IPS DF 6.9 (cell line): Measurements from ENCODE around the gene AIFM3.
"Not testable (repeated sequence)": the region's sequence is repeated elsewhere in the genome, so short reads cannot be mapped to it uniquely, and the experiment has no call there.

Experiments used
- DNase-seq: peaks from one replicate; pipeline ENCODE4 v3.0.0-alpha.2; 2013; ENCODE audit warnings: low read depth, low spot score
- H3K27ac ChIP-seq: one replicate; pipeline ENCODE4 v1.5.1; 2013; ENCODE audit warnings: low read length, control low read depth
- H3K27me3 ChIP-seq: 2 replicates; pipeline ENCODE4 v1.6.1; 2013; ENCODE audit warnings: mild to moderate bottlenecking, low read length; ENCODE audit not compliant: control insufficient read depth, insufficient read depth
- H3K36me3 ChIP-seq: 2 replicates; pipeline ENCODE4 v1.6.1; 2013; ENCODE audit warnings: low read length; ENCODE audit not compliant: control insufficient read depth, insufficient read depth
- H3K4me1 ChIP-seq: 2 replicates; pipeline ENCODE4 v1.6.1; 2013; ENCODE audit warnings: low read length; ENCODE audit not compliant: control insufficient read depth, insufficient read depth
- H3K4me3 ChIP-seq: 2 replicates; pipeline ENCODE4 v1.5.1; 2013; ENCODE audit warnings: mild to moderate bottlenecking, low read length
- H3K9me3 ChIP-seq: 2 replicates; pipeline ENCODE4 v1.6.1; 2013; ENCODE audit warnings: low read length, inconsistent platforms; ENCODE audit not compliant: control insufficient read depth, insufficient read depth
- WGBS: extraction: QIAGEN DNeasy Blood & Tissue Kit; methylation state at CpG from one replicate; pipeline ENCODE4 v1.1.7; 2013; ENCODE audit warnings: mixed read lengths, missing lambda C conversion rate; ENCODE audit not compliant: insufficient read length, insufficient coverage; 5-methylcytosine and 5-hydroxymethylcytosine counted together

AIFM3 gene

GRCh38 chr22:20930435-20930834 lies 36.6 kb upstream of the AIFM3 start:
- not testable (repeated sequence) for H3K9me3 ChIP-seq, DNase-seq, H3K4me1 ChIP-seq, H3K36me3 ChIP-seq, H3K27me3 ChIP-seq, H3K27ac ChIP-seq, H3K4me3 ChIP-seq
- WGBS: no CpG with 5 or more reads among the region's 12 CpGs

GRCh38 chr22:20931126-20931654 lies 35.9 kb upstream of the AIFM3 start:
- Histone ChIP-seq H3K9me3 (no peaks in the 10 kb centered on the region), H3K27me3 (no peaks in the 10 kb centered on the region), H3K27ac (no peak overlapping the region), H3K4me1 (0 out of 2 replicates have a peak, but pooled peaks cover 1% of the 10 kb centered on the region), H3K4me3 (no peak overlapping the region), H3K36me3 (no peaks in the 10 kb centered on the region)
- no peak for DNase-seq
- no CpG with 5 or more reads among the region's 4 CpGs for WGBS

GRCh38 chr22:20933910-20934309 lies 33.1 kb upstream of the AIFM3 start:
- WGBS: no CpG with 5 or more reads among the region's 7 CpGs
- no peak for DNase-seq
- no peaks in the 10 kb centered on the region for H3K27me3 ChIP-seq
- H3K27ac ChIP-seq: no peak overlapping the region
- no peak overlapping the region for H3K4me3 ChIP-seq
- no peaks in the 10 kb centered on the region for H3K9me3 ChIP-seq
- H3K36me3 ChIP-seq: peaks cover 3% of the 10 kb centered on the region
- H3K4me1 ChIP-seq: 0 out of 2 replicates have a peak, but pooled peaks cover 1% of the 10 kb centered on the region

- not testable (repeated sequence) for H3K4me1 ChIP-seq, H3K36me3 ChIP-seq, H3K9me3 ChIP-seq, H3K27me3 ChIP-seq, DNase-seq, H3K4me3 ChIP-seq, H3K27ac ChIP-seq
- no CpG with 5 or more reads among the region's 9 CpGs for WGBS
These were observed 32.0 kb upstream of the AIFM3 start for GRCh38 chr22:20935049-20935448.

GRCh38 chr22:20935780-20936539 lies 31.1 kb upstream of the AIFM3 start:
- H3K36me3 ChIP-seq, H3K4me1 ChIP-seq, H3K27ac ChIP-seq, DNase-seq, H3K4me3 ChIP-seq, H3K27me3 ChIP-seq, H3K9me3 ChIP-seq: not testable (repeated sequence)
- WGBS: no CpG with 5 or more reads among the region's 11 CpGs

- Histone ChIP-seq H3K9me3 (no peaks in the 10 kb centered on the region), H3K27ac (no peak overlapping the region), H3K27me3 (no peaks in the 10 kb centered on the region), H3K4me3 (no peak overlapping the region), H3K36me3 (peaks cover 3% of the 10 kb centered on the region), H3K4me1 (0 out of 2 replicates have a peak, but pooled peaks cover 1% of the 10 kb centered on the region)
- no peak for DNase-seq
- no CpG with 5 or more reads among the region's 12 CpGs for WGBS
These were observed 29.8 kb upstream of the AIFM3 start for GRCh38 chr22:20937031-20937793.

GRCh38 chr22:20937794-20938671 lies 29.0 kb upstream of the AIFM3 start:
- Histone ChIP-seq H3K4me3 (no peak overlapping the region), H3K9me3 (no peaks in the 10 kb centered on the region), H3K27ac (no peak overlapping the region), H3K27me3 (no peaks in the 10 kb centered on the region), H3K36me3 (peaks cover 3% of the 10 kb centered on the region), H3K4me1 (0 out of 2 replicates have a peak, but pooled peaks cover 1% of the 10 kb centered on the region)
- DNase-seq: no peak
- WGBS: no CpG with 5 or more reads among the region's 8 CpGs

GRCh38 chr22:20939457-20940185 lies 27.4 kb upstream of the AIFM3 start:
- H3K27me3 ChIP-seq, H3K4me1 ChIP-seq, H3K36me3 ChIP-seq, DNase-seq, H3K27ac ChIP-seq, H3K9me3 ChIP-seq, H3K4me3 ChIP-seq: not testable (repeated sequence)
- no CpG with 5 or more reads among the region's 14 CpGs for WGBS

GRCh38 chr22:20940186-20940651 lies 26.8 kb upstream of the AIFM3 start:
- whole genome bisulfite sequencing: no CpG with 5 or more reads among the region's 3 CpGs
- no peak for DNase-seq
- Histone ChIP-seq H3K36me3 (peaks cover 3% of the 10 kb centered on the region), H3K4me1 (0 out of 2 replicates have a peak, but pooled peaks cover 1% of the 10 kb centered on the region), H3K4me3 (no peak overlapping the region), H3K27me3 (no peaks in the 10 kb centered on the region), H3K27ac (no peak overlapping the region), H3K9me3 (no peaks in the 10 kb centered on the region)
